DND-41 (cell line): ENCODE results near the gene ARHGAP20.

Experiments used
- CTCF ChIP-seq: IDR thresholded peaks from 2 replicates; pipeline ENCODE4 v1.5.1; 2012; ENCODE audit warnings: borderline replicate concordance, low read length, moderate library complexity, mild to moderate bottlenecking; ENCODE audit not compliant: poor library complexity, severe bottlenecking; ENCODE audit errors: extremely low read depth
- EZH2 ChIP-seq: IDR thresholded peaks from 3 replicates; pipeline ENCODE4 v1.6.1; 2012; ENCODE audit warnings: borderline replicate concordance, low read depth, mild to moderate bottlenecking, moderate library complexity, low read length, inconsistent platforms; ENCODE audit not compliant: severe bottlenecking

GRCh38 chr11:110724358-110724757, 12.1 kb upstream of the ARHGAP20 start:
- no peak for TF ChIP-seq CTCF
- TF ChIP-seq EZH2, result no peak
